ENCODE data around the gene NECAB2.

Gene NECAB2

GRCh38 chr16:83968306-83968851 is 335 bp downstream of the NECAB2 start:
- no peak for DNase-seq

DNA sequence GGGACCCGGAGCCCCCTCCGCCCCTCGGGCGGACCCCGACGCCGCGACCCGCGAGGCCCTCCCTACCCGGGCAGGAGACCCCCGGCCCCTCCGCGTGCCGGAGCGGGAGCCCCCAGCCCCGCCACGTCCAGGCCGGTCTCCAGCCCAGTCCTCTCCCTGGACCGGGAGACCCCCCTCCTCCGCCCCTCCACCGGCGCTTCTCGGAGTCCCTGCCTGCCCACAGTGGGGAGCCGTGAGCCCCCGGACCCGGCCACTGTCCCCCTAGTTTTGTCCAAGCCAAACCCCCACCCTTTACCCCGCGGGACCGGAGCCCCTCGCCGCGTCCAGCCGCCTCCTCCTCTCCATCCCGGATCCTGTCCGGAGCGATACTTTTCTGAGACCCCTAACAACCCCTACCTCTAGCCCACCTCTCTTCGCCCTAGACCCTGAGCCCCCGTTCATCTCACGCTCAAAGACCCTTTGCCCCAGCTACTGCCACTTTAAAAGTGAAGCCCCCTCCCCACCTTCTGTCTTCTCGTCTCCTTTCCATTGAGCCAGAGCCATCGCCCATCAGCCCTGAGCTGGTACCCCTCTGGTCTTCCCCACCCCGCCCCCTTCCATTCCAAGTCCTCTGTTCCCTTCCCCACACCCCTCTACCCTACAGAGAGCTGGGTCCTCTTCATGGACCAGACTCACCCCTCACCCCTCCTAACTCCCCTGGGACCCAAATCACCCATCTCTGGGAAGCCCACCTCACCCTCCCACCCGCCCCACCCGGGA is 1.0 kb downstream of the NECAB2 start:
- no peak for DNase-seq

DNA sequence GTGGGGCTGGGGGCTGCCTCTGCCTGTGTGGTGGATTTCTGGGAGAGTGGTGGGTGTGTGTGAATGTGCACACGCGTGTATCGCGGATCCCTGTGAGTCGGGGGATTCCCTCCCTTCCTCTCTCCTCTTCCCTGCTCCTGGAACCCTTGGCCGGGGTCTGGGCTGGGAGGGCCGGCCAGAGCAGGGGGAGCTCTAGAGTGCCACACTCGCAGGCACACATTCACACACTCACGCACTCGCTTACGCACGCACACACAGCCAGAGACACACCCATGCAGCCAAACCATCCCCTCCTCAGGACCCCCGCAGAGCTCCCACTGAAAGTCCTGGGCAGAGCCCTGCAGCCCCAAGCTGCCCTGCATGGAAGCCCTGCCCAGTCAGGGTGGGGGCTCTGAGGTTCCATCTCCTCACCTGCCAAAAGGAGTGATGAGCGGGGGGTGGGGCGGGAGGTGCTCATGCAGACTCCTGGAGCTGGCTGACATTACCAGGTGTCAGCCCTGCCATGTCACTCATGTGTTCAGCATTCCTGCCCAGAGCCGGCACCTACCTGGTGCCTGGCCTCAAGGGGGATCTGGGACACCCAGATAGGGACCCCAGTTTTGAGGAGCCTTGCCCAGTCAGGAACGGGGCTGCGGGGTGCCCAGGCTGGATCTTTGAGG is 1.9 kb downstream of the NECAB2 start:
- no peak for DNase-seq

DNA sequence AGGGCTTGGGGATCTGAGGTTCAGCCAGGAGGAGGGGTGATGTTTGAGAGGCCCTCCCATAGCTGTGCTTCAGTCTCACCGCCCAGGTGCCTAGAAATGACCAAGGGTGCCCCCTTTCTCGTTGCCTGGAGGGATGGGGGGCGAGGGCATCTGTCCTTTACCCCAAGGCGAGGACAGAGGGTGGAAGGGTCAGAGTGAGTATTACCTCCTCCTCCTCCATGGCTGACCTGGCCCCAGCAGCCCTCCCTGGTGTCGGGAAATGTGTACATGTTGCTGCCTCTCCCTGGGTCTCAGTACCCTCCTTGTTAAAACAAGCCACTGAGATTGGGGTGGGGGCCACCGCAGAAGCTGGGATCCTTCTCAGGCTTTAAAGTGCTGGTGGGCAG is 2.4 kb downstream of the NECAB2 start:
- DNase-seq: no peak

DNA sequence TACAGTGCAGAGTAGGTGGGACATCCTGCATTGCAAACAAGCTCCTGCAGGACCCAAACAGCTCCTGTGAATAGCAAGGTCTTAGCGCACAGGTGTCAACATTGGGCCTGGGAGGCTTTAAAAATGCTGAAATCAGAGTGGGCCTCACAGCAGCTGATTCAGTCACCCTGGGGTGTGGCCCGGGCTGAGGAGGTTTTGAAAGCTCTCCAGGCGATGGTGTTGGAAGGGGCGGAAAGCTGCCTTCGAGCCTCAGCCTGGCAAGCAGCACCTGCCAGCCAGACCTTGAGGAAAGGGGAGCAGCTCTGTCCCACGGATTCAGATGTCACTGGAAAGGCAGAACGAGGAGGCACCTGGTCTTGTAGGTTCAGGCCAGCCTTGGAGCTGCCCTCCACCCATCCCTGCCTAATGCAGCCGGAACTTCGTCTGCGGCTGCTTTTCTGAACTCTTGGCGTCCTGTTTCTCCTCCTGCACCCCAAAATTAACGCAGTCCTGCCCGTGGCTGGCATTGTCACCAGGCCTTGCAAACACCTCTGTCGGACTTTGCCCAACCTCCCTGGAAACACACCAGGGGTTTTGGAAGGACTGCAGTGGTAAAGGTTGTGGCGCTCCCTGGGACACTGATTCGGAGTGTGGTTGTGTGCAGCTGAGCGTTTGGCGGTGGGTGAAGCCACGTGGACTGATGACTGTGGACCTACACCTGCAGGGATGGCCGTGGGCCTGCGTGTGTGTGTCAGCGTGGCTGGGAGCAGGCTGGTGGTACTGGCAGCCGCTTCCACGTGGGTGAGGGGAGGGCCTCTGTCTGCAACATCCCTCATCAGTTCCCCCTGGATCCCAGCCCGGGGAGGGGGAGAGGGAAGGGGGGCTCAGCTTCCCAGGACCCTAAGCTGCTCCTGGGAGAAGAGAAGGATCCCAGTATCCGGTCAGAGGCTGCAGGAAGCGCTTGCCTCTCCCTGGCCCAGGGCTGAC is 3.4 kb downstream of the NECAB2 start:
- DNase-seq: no peak

- no peak for DNase-seq
These were observed 4.4 kb downstream of the NECAB2 start for GRCh38 chr16:83972256-83973008.

GRCh38 chr16:83973077-83973476 is 5.0 kb downstream of the NECAB2 start:
- no peak for DNase-seq

DNA sequence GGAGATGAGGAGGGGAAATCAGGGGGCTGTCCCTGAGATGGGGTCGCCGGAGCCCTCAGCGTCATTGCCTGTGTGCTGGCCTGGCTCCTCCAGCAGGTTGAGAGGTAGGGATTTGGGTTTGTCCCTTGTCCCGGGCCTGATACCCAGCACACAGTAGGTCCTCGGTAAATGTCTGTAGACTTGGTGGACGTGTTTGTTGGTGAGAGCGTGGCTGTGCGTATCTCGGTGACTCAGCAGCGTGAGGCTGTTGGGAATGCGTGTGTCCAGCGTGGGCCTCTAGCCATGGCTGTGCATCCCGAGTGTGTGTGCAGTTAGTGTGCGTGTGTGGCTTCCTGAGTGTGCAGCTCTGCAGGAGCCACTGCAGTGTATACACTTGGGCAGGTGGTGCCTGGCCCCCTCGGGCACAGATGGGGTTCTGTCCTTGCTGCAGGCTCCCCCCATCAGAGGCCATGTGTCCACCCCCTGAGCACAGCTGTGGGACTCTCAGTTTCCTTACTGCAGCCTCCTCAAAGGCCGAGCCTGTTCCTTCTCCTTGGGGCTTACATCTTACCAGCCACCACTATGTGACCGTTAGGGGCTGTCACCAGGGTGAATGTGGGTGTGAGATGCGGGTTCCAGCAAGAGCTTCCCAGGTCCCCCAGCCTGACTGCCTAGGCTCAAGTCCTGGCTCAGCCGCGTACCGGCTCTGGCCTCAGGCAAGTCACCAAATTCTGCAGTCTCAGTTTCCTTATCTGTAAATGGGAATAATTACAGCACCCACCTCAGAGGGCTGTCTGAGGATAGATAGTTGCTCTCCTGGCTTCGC is 5.7 kb downstream of the NECAB2 start:
- DNase-seq: no peak

GRCh38 chr16:83974475-83974874 is 6.4 kb downstream of the NECAB2 start:
- no peak for DNase-seq

DNA sequence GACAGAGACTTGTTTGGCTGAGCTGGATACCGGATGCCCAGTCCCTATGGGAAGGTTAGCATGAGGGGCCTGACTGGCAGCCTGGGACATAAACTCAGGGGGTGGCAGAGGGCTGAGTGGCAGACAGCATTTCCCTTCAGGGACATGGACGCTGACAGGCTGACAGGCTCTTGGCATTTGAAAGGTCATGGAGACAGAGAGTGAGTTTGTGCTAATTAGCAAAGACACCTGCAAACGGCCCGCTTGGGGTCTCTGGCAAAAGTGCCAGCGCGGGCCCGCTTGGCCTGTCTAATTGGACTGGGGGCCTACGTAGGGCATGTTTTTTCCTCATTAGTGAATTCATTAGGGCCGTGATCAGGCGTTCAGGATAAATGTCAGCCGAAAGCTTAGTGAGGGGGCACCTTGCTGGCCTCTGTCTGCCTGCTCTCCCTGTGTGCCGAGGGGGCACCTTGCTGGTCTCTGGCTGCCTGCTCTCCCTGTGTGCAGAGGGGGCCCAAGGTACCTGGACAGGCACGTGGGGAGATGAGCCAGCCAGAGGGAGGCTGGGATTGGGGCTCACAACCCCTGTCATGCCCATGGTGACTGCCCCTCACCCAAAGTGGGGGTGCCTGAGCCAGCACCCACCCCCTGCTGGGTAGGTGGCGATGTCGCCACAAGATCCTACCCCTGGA is 7.7 kb downstream of the NECAB2 start:
- no peak for DNase-seq

GRCh38 chr16:83977056-83977815 is 9.2 kb downstream of the NECAB2 start:
- no peak for DNase-seq

DNA sequence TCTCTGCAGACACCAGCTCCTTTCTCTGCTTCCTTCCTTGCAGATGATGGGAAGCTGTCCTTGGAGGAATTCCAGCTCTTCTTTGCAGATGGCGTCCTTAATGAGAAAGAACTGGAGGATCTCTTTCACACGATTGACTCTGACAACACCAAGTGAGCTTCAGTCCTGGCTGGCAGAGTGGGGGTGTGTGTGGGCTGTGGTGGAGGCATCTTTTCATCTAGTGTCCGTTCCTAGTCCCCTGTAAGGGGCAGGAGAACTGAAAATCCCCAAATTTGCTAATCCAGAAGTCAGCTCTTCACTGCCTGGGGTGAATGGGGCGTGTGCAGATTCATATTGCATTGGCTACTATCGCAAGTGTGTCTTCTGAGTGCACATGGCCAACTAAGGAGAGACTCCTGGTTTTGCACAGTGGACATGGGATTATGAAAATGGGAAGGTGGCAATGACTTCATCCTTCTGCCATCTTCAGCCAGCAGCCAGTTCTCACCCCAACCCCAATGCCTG is 10.4 kb downstream of the NECAB2 start:
- DNase-seq: no peak

- DNase-seq: no peak
These were observed 11.4 kb downstream of the NECAB2 start for GRCh38 chr16:83979441-83979840.

DNA sequence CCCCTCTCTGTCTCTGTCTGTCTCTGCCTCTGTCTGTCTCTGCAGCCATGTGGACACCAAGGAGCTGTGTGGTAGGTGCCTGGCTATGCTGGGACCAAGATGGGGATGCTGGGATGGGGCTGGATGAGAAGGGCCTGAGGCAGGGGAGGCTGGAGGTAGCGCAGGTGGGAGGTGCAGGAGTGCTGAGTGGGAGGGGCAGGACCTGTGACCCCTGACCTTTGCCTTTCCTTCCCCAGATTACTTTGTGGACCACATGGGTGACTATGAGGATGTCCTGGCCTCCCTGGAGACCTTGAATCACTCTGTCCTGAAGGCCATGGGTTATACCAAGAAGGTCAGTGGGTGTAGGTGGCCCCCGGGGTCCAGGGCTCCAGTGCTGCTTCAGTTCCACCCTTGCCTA is 12.8 kb downstream of the NECAB2 start:
- DNase-seq: no peak

DNA sequence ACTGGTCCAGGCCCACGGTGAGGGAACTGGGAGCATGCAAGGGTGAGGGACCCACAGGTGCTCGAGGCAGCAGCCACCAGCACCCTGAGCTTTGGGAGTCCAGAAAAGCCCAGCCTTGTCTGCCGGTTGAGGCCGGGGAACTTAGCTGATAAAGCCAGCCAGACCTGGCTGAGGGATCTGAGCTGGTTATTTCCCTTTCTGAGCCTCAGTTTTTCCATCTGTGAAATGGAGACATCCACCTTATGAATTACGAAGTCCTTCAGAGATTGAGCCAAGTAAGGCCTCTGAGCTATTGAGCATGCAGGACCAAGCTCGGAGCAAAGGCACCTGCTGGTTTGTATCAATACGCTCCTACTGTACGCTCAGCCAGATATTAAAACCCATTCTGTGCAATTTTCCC is 13.8 kb downstream of the NECAB2 start:
- no peak for DNase-seq

- DNase-seq: no peak
These were observed 15.4 kb downstream of the NECAB2 start for GRCh38 chr16:83983491-83983890.

DNA sequence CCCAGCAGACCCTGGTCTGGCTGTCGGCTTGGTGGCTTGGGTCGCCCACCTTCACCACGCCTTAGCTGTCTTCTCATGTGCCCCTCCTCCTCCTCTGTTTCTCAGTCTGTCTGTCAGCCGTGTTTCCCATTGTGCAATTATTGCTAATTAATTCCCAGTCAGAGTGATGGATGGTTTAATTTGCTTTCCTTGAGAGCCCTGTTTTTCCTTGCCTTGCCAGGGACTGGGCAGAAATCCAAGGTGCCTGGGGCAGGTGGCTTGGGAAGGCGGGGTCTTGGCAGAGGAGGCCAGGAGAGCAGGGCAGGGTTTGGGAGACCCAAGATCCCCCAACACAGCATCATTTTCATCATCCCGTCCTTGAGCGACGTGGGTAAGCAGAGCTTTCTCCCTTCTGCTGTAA is 21.3 kb downstream of the NECAB2 start:
- DNase-seq: peak; percentile 85

DNA sequence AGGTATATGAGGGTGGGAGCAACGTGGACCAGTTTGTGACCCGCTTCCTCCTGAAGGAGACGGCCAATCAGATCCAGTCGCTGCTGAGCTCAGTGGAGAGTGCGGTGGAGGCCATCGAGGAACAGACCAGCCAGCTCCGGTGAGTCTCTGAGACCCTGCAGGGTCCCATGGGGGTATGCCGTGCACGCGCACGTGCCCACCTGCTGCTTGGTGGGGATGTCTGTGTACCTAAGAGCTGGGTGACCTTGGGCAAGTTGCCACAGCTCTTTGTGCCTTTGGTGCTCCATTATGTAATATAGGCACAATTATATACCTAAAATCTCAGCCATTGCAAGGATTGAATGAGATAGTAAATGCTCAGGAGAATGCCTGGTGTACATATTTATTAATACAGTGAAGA is 22.4 kb downstream of the NECAB2 start:
- DNase-seq: peak; percentile 1

GRCh38 chr16:83992624-83993023 is 24.6 kb downstream of the NECAB2 start:
- DNase-seq: peak; percentile 1

- no peak for DNase-seq
These were observed 26.0 kb downstream of the NECAB2 start for GRCh38 chr16:83994087-83994486.

Measured in NCI-H1105 treated with DMSO at 0.1 percent for 48 hours (cell line).